ENCODE results near the gene FUNDC2. TPM values are rescaled to one million over a fixed set of nuclear protein-coding genes. Genes with fewer than 3 reads are reported as not detected.

FUNDC2 gene
- total and polyA plus RNA-seq, 2 of the 4 experiments (the other 2 are of a cell fraction): 42.5 to 51.7 TPM

DNA sequence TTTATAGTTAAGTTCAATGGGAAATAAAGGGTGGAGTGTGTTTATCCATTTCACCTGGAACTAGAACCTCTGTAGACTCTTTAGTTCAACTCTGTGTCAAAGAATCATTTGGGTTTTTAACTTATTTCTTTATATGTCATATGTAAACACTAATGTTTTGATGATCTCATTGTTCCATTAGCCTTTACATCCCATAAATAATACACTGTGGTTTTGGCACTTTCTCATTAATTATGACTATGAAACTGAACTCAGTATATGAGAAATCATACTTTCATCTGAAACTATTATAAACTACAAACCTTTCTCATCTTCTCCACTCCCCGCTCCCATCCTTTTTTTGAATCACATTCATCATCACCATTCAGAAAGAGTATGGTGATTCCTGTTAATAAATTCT is 35.2 kb upstream of the FUNDC2 start:
- TF ChIP-seq ELK1 (IDR thresholded peaks at IDR 0.05; ENCODE audit: borderline replicate concordance, low read depth, low read length) (no peak), CEBPB (IDR thresholded peaks at IDR 0.05; ENCODE audit: low read depth, low read length) (no peak), RFX5 (IDR thresholded peaks at IDR 0.05; ENCODE audit: low read depth, low read length) (no peak), POLR2A (IDR thresholded peaks at IDR 0.05; ENCODE audit: low read depth, low read length) (no peak), CHD1 (IDR thresholded peaks at IDR 0.05; ENCODE audit: low read depth, low read length) (no peak), FOS (IDR thresholded peaks at IDR 0.05; ENCODE audit: low read depth, low read length) (no peak), MAFK (IDR thresholded peaks at IDR 0.05; ENCODE audit: low read depth, low read length) (no peak), USF2 (IDR thresholded peaks at IDR 0.05; ENCODE audit: low read depth, low read length) (no peak), RAD21 (IDR thresholded peaks at IDR 0.05; ENCODE audit: low read length) (no peak), SMC3 (IDR thresholded peaks at IDR 0.05; ENCODE audit: low read depth, low read length) (no peak), MAZ (IDR thresholded peaks at IDR 0.05; ENCODE audit: borderline replicate concordance, low read depth, low read length) (no peak), RCOR1 (IDR thresholded peaks at IDR 0.05; ENCODE audit: insufficient replicate concordance, low read length) (no peak), BHLHE40 (IDR thresholded peaks at IDR 0.05; ENCODE audit: low read depth, low read length) (no peak), NFE2L2 (IDR thresholded peaks at IDR 0.05; ENCODE audit: low read depth, low read length) (no peak), CTCF (conservative IDR thresholded peaks at IDR 0.05; ENCODE audit: low read depth, low read length) (no peak)
- DNase-seq: no peak

More for the DNA sequence above, 35.2 kb upstream of the FUNDC2 start:
- H2BK120ac ChIP-seq (ENCODE audit: low read depth, low read length): no peak overlapping the region
- H4K91ac ChIP-seq (ENCODE audit: insufficient read depth, low read depth, low read length): no peak overlapping the region
- H3K4me2 ChIP-seq (ENCODE audit: low read depth, low read length): no peak overlapping the region
- POLR2A ChIA-PET (ENCODE audit: unreplicated experiment): no interaction called here
- H2AK9ac ChIP-seq (replicated peaks; ENCODE audit: low read depth, low read length, poor library complexity): no peak overlapping the region
- no peak overlapping the region for H2BK20ac ChIP-seq (ENCODE audit: low read depth, low read length)
- H3K4ac ChIP-seq (ENCODE audit: low read depth, low read length): no peak overlapping the region
- no peaks in the 10 kb centered on the region for H3K9me1 ChIP-seq (ENCODE audit: insufficient read depth, low read length)
- H2BK15ac ChIP-seq (ENCODE audit: low read depth, low read length): no peak overlapping the region
- H3K4me3 ChIP-seq (ENCODE audit: insufficient read depth, low read depth, low read length): no peak overlapping the region
- no peak overlapping the region for H3K23ac ChIP-seq (ENCODE audit: low read depth, low read length)
- no peak overlapping the region for H3K14ac ChIP-seq (replicated peaks; ENCODE audit: low read depth, low read length)
- H4K5ac ChIP-seq (ENCODE audit: low read depth, low read length): no peak overlapping the region
- no peaks in the 10 kb centered on the region for H3K27me3 ChIP-seq (ENCODE audit: control insufficient read depth, insufficient read depth, low read length)
- no peak overlapping the region for H3K9ac ChIP-seq (ENCODE audit: low read depth, low read length)
- no peaks in the 10 kb centered on the region for H4K20me1 ChIP-seq (ENCODE audit: insufficient read depth, low read length)
- H3K4me1 ChIP-seq (ENCODE audit: control insufficient read depth, insufficient read depth, low read length): no peaks in the 10 kb centered on the region
- in situ Hi-C loops (cut with MboI; ENCODE audit: low sequenced_read_pairs): no loop called here
- peaks cover 2% of the 10 kb centered on the region; the same call in 1 of the 2 replicates for H3K9me3 ChIP-seq (ENCODE audit: control insufficient read depth, insufficient read depth, low read length)
- no peak overlapping the region for H2AK5ac ChIP-seq (ENCODE audit: low read depth, low read length)
- CTCF ChIA-PET: no interaction called here
- no peaks in the 10 kb centered on the region for H3K36me3 ChIP-seq (ENCODE audit: control insufficient read depth, insufficient read depth, low read length)
- no peak overlapping the region for H3K56ac ChIP-seq (ENCODE audit: extremely low read depth, insufficient read depth, low read length)
- H3K18ac ChIP-seq (ENCODE audit: low read depth, low read length): no peak overlapping the region
- no peaks in the 10 kb centered on the region for H3K79me1 ChIP-seq (ENCODE audit: low read depth in 1 of 2, low read length in 2 of 2)
- H2AFZ ChIP-seq (replicated peaks; ENCODE audit: low read length, poor library complexity): no peak overlapping the region
- dilution Hi-C loops (cut with HindIII; ENCODE audit: low sequenced_read_pairs, unreplicated experiment): no loop called here
- H3K27ac ChIP-seq (ENCODE audit: insufficient read depth, low read length): no peak overlapping the region
- WGBS, 2 experiments (ENCODE audit: extremely low coverage in 2 of 2, insufficient read length in 1 of 2): 100% methylated on average over 1 of the region's 1 CpG; no CpG with 5 or more reads in 1 of the 2 experiments
- ATAC-seq (ENCODE audit: low read depth): no peak
- intact Hi-C loops (cut with micrococcal nuclease): no loop called here
- no peak overlapping the region for H4K8ac ChIP-seq (ENCODE audit: low read depth in 2 of 2, low read length in 2 of 2)
- H2BK5ac ChIP-seq (ENCODE audit: low read depth, low read length, poor library complexity, severe bottlenecking): no peak overlapping the region
- no TSS peak for BruUV-seq (replicated peaks)

Measured in IMR-90 (cell line).